HG03039 (cell line): Measurements from ENCODE around the gene WDR27.

Experiments used
- ATAC-seq: cut with Tn5 transposase; IDR thresholded peaks from one replicate; pipeline ENCODE4 v1.9.1; 2021; ENCODE audit warnings: mild to moderate bottlenecking, moderate library complexity; ENCODE audit not compliant: unreplicated experiment

Gene WDR27

DNA sequence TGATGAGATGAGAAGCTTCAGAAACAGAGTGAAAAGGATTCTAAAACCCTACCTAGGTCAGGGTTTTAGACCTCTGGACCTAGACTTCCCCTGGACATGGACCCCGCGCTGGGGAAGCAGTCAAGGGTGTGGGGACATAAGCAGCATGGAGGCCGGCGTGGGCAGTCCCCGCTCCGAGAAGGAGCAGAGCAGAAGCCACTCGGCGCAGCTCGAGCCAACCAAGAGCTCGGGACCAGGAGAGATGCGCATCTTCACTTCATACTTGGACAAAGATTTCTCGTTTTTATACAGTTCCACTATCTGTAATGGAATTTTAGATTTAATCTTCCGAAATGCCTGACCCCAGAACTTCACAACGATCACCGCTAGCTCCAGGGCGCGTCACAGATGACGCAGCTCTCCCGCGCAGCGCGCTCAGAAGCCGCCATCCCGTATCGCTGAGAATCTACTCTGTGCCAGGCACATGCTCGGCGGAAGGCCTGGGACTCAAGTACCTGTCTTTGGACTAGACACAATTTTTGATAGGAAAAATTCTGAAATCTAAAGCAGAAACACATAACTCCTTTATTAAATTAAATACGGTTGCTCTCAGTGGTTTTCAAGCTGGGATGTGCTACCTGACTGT, 60.3 kb downstream of the WDR27 start:
- ATAC-seq, result no peak

DNA sequence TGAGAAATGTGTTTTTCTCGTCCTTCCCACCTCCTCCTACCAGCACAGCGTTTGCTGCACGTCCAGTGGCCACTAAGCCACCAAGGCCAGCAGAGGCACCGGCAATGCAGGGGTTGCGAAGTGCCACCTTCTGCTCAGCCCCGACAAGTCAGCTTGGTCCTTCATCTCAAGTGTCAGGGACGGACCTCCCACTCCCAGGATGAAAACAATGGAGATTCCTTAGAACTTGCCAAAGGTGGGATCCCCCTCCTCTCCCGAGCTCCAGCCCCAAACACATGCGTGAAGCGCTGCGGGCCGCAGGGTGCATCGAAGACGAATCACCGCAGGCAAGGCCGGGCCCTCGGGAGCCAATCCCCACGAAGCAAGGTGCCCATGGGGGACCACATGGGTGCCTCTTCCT, 60.8 kb downstream of the WDR27 start:
- no peak for ATAC-seq

DNA sequence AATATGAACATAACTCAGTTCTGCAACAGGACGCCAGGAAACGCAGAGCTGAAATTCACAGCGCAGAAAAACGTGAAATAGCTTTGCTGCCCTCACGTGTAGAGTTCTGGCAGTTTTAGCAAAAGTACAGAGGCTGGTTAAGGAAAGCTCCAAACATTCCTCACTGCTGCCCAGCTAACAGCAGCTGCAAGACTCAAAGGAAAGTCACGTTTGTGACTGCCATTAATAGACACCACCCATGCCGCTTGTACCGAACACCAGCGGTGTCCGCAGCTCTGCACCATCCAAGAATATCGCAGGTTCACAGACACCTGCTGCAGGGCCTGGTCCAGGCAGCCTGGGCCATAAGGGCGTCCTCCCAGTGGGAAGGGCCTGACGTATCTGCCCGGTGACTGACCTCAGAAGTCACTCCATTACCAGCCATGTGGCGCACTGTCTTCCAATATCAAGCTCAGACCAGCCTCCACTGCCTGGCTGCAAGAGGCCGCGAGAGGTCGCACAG, 61.4 kb downstream of the WDR27 start:
- no peak for ATAC-seq

DNA sequence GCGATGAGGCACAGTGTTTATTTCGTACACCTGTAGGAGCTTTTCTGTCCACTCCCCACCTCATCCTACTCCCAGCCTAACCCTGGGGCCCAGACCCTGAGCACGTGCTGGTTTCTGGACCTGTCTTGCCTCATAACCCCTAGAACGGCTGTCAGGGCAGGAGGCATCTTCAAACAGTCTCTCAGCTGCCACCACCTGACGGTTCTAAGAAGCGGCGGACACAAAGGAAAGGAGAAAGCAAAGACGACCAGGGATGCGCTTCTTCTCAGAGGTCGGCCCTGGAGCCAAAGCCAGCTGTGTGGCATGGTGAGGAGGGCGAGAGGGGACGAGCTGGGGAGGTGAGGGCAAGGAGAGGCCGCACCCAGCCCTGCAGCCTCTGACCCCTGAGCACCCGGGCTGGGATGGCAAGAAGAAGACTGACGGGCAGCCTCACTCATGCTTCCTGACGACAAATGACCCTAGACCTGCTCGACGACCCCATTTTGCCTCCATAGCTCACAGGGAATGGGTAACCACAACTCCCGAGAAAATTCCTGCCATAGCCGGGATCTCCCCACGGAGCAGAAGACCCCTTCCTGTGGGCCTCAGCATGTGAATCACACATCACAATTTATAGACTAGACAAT, 62.1 kb downstream of the WDR27 start:
- ATAC-seq, result no peak

DNA sequence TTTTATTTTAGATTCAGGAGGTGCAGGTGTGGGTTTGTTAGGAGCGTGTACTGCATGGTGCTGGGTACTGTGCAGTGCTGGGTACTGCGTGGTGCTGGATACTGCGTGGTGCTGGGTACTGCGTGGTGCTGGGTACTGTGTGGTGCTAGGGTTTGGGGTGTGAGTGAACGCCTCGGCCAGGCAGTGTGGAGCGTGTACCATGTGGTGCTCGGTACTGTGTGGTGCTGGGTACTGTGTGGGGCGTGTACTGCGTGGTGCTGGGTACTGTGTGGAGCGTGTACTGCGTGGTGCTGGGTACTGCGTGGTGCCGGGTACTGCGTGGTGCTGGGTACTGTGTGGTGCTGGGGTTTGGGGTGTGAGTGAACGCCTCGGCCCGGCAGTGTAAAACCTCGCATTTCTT, 62.9 kb downstream of the WDR27 start:
- ATAC-seq, result no peak

DNA sequence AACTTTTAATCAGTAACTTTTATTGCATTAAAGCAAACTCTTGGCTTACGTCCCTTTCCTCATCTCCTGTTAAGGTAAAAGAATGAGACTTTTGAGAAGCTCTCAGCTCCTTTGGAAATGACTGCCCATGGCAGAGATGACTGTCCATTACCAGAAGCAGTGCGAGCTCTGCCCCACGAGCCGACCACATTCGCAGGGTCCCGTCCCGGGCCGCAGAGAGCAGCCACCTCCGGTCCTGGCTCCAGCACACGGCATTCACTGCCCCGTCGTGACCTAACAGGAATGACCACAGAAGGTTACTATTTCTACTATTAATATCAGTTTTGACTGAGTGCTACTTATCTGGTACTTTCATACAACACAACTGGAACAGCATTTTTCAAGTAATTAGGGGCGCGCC, 63.4 kb downstream of the WDR27 start:
- no peak for ATAC-seq

DNA sequence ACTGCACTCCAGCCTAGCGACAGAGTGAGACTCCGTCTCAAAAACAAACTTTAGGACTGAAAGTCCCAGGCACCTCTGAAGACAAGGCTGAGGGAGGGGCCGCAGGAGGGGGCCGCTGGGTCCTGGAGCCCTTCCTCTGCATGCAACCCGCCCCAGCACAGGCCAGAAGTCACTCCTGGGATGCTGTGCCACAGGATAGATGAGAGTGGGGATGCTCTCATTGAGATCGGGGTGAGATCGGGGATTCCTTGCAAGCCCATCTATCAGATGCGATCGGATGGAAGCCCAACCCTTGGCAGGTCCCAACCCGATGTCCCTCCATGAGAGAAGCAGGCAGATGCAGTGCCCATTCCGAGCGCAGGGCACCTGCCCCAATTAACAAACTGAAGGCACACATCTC, 66.5 kb downstream of the WDR27 start:
- ATAC-seq, result no peak

DNA sequence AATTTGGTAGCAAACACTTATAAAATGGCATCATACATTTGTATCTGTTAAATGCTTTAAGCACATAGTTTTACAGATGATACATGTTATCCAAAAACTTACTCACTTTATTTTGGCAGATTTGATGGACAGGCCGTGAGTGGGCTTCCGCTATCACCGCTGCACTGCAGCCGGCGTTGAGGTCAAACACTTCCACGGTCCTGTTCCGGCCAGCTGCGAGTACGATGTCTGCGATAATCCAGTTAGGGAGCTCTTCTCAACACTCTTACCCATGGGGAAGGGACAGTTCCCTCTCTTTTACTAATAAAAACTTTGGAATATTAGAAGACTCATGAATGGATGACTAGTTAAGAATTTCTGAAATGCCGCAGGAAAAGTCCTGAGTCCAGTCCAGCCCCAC, 69.0 kb downstream of the WDR27 start:
- no peak for ATAC-seq

DNA sequence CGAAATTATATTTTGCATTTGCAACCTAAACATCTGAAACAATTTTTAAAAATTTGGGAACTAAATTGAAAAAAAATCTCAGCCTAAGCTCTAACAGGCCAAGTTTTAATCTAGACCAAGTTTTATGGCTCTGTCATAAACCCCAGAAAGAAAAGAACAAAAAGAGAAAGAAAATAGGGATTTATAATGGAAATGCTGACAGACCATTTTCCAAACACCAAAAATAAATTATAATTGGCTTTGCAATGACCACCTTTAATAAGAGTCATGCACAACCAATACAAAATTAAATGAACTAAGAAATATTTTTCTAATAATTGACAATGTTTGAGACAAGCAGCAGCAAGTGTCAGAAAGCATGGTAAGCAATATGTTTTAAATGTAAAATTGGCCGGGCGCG, 72.6 kb downstream of the WDR27 start:
- ATAC-seq, result no peak

DNA sequence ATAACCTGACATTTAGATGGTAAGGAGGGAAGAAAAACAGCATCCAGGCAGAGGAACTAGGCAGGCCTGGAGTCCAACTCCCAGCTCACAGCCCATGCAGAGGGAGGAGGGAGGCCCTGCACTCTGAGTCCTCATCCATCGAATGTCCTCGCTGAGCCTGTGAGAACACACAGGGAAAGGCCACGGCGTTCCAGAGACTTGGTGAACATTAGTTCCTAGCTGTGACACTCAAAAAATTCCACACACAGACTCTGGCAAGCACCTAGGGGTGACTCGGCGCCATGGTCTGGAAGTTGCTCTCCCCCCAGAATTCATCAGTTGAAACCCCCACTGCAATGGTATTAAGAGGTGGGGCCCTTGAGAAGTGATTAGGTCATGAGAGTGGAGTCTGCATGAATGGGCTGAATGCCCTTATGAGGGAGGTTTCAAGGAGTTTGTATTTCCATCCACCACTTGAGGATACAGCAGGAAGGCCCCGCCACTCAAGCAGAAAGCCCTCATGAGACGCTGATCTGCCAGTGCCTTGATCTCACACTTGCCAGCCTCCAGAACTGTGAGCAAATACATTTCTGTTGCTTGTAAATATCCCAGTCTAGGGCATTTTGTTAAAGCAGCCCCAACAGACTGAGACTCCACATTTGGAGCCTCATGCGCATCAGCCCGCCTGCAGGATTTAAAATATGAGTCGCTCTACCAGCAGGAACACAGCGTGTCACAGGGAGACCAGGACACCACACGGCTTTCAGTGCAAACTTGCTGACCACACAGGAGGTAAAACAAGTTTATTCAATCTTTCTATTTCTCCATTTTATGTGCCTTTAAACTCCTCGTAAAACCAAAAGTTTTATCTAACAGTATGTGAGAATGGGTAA, 73.9 kb downstream of the WDR27 start:
- no peak for ATAC-seq

DNA sequence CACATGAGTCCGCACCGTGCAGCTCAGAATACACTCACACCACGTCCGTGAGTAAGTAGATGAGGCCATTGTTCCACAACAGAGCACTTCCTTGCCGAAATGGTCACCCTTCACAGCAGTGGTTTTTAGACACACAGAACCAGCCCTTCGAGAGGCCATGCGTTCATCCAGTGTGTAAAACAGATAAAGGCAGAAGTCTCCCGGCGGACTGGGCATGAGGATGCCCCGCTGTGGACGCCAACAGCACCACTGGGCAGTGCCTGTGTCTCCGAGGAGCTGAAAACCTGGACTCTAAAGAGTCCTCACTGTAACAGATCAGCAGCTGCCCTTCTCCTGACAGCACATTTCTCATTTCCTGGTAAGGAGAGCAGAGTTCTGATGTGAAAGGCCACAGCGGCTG, 75.2 kb downstream of the WDR27 start:
- no peak for ATAC-seq

DNA sequence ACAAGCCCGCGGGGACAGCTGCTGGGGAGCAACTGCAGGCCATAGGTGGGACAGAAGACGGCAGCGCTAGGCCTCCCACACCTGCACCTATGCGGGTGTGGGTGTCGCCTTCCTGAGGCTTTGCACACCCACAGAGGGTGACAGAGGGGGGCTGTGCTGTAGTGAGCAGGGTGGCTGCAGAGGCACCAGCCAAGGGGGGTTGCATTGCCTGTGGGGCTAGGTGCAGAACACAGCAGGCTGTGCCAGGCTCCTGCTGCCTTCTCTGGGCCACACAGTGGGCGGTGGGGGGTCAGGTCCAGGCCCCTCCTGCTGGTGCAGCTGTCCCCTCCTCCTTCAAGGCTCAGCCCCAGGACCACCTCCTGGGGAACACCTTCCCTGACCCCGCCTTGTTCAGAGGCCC, 75.7 kb downstream of the WDR27 start:
- ATAC-seq, result no peak

DNA sequence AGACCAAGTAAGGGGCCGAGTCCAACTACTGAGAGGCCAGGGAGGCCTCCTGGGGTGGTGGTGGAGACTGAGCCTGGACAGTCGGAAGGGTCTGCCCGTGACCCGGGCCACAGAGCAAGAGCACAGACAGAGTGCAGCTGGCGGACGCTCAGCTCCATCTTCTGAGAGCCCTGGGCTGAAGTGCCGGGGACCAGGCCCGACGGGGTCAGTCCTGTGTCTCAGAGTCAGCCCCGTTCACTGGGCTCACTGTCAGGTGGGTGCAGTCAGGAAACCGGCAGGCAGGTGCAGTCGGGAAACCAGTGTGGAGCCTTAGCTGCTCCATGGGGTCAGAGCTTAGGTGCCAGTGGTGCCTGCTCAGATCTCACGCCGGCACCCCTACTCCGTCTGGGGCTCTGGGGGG, 76.5 kb downstream of the WDR27 start:
- no peak for ATAC-seq

DNA sequence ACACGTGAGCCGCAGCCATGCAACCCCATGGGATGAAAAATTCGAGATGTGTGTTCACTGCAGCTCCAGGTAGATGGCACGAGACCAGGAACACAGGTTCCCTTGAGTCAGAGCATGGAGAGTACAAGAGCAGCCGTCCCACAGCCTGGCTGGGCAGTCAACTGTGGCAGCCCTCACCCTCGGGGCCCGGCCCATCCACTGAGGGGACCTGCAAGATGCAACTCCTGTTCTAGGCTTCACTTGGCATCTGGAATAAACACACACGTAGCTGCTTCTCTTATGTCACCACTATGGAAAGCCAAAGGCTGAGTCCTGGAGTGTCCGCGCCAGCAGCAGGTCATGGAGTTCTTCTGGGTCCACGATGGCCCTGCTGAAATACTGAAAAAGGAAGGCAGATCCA, 77.0 kb downstream of the WDR27 start:
- no peak for ATAC-seq

DNA sequence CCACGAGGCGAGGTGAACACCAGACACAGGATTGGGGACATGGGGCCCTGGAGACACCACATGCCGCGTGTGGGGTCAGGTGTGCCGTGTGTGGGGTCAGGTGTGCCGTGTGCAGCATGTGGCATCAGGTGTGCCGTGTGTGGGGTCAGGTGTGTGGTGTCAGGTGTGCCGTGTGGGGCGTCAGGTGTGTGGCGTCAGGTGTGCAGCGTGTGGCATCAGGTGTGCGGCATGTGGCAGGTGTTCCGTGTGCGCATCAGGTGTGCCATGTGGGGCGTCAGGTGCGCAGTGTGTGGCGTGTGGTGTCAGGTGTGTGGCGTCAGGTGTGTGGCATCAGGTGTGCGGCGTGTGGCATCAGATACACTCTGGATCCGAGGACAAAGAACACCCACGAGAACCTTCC, 77.9 kb downstream of the WDR27 start:
- no peak for ATAC-seq

DNA sequence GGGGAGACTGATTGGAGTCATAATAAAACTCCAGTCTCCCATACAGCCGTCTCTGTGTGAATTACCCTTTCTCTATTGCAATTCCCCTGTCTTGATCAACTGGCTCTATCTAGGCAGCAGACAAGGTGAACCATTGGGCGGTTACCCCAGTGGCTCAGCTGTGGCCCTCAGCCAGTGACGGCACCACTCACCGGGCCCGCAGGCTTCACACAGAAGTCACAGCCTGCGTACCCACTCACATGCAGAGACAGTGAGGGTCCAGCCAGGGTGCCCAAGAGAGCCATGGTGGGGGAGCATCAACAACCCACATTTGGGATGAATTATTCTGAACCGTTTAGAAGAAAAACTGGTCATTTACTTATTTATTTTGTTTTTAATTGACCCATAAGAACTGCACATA, 78.5 kb downstream of the WDR27 start:
- ATAC-seq, result no peak

DNA sequence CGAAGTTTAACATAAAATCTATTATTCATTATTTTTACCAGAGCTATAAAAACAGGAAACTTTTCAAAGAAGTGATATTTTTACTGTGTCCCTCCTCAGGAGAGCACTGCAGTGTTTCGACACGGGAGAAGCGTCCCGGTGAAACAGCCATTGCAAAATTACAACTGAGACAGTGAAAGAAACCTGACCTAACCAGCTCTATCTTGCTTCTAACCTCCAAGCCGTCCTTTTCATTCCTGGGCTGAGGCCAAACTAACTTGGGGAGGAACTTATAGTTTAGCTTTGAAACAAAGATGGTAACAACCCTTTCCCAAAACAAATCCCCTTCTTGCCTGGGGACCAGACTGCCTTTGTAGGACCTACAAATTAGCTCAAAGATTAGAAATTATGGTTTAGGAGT, 79.2 kb downstream of the WDR27 start:
- ATAC-seq, result no peak

DNA sequence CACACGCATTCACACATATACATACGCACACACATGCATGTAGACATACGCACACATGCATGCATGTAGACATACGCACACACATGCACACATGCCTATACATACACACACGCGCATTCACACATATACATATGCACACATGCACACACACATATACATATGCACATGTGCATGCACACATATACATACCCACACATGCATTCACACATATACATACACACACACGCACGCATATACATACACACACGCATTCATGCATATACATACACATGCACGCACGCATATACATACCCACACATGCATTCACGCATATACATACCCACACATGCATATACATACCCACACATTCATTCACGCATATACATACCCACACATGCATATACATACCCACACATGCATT, 80.5 kb downstream of the WDR27 start:
- ATAC-seq, result no peak

DNA sequence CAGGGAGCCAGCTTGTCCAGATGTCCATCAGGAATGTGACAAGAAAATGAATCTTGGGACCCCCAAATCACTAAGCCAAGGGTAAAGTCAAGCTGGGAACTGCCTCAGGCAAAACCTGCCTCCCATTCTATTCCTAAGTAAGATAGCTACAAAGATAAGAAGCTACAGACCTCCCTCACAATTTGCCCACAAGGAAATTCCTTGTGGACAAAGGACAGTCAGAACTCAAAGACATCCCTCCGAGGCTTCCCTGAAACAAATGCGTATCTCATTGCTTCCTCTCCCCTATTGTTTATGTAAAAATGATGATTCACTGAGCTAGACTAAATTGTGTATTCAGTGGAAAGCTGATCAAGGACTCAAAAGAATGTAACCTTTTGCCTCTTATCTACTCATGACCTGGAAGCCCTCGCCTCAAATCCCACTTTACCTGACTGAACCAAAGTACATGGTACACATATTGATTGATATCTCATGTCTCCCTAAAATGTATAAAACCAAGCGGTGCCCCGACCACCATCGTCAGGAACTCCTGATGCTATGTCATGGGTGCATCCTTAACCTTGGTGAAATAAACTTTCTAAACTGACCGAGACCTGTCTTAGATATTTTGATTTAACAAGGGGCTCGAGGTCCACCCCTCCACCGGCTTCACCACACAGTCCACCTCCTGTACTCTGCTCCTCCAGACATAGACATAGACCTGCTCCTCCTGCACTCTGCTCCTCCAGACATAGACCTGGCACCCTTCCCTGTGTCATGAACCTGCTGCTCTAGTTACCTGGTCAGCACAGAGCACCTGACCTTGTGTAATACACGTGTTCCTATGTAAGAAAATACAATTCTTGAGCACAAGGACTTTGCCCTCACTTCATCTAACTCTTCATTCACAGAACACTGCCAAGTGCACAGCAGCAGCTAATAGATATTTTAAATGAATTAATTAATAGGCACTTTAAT, 81.4 kb downstream of the WDR27 start:
- ATAC-seq, result no peak

DNA sequence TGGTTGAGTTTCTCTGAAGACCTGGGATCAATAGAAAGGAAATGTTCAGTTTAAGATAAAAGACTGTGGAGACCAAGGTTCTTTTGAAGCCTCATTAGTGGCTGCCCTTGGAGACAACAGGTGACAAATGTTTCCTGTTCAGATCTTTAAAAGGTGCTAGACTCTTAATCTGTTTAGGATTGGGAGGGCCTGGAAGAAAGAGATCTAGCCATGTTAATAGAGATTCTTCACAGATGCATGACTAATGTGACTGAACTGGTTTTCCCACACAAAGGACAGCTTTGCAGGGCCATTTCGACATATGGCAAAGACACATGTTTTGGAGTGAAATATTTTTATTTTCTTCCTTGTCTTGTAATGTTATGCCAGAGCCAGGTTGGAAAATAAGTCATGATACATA, 82.2 kb downstream of the WDR27 start:
- ATAC-seq, result no peak
